Iris pigment epithelial cell (primary cell): ENCODE measurements around the gene TCTN2.

Experiments
- DNase-seq: peaks from one replicate; pipeline ENCODE4 v3.0.0-alpha.2; 2011; ENCODE audit warnings: low read depth

The TCTN2 gene

GRCh38 chr12:123670882-123671728, at the start of gene TCTN2:
TSS of gene TCTN2 (plus strand) at chr12:123671113. CDS start at chr12:123671241, 128 bp downstream.
- peak; percentile 94 for DNase-seq

- peak; percentile 3 for DNase-seq
These were observed 49.0 kb upstream of the TCTN2 start for GRCh38 chr12:123621619-123622530.

DNA sequence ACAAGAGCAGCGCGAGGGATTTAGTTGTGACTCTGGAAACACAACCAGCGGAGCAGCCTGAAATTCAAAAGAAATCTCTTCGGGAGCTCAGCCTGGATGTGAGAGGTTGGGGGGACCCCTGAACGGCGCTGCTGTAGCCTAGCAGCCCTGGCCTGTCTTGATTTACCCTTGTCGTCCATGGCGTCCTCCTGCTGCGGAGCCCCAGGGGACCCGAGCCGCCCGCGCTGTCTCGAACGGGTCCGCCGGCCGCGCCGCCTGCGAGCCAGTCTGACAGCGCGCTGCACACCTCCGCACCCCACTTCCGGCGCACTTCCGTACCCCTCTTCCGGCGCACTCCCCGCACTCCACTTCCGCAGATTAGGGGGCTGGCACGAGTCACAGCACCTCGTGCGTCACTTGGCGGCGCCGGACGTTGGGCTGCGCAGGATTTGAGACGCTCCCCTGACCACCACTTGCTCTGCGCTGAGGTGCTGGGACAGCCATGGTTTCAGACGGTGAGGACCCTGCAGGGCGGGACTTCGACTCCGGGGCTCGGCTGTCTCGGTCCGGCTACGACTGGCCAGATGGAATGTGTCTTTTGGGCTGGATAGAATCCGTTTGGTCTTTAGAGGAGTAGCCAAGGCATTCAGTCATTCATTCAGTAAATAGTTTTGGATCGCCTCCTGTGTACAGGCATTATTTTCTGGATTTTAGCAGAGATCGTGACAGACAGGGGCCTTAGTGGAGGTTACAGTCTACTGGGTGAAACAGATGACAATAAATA, 37.4 kb upstream of the TCTN2 start, which contains the start of the genes EIF2B1 and GTF2H3:
Gene EIF2B1, minus strand, starts transcription at position 308 of the 763 bp plus-strand sequence. Its CDS starts 129 bp downstream, at position 179.
Gene GTF2H3, plus strand, starts transcription at position 451 of the 763 bp plus-strand sequence. Its CDS starts 31 bp downstream, at position 482.
- DNase-seq, result peak; percentile 98

GRCh38 chr12:123634142-123634561, 36.8 kb upstream of the TCTN2 start:
- DNase-seq, result no peak

DNA sequence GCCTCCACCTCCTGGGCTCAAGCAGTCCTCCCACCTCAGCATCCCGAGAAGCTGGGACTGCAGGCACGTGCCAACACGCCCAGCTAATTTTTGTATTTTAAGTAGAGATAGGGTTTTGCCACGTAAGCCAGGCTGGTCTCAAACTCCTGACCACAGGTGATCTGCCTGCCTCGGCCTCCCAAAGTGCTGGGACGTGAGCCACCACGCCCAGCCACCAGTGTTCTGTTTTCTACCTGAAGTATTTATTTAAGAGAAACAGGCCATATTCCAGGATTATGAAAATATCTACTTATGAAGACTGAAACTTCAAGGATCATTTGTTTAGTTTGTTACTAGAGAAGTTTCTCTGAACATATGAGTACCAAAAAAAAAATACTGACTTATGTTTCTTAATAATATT, 27.0 kb upstream of the TCTN2 start:
- DNase-seq, result no peak

DNA sequence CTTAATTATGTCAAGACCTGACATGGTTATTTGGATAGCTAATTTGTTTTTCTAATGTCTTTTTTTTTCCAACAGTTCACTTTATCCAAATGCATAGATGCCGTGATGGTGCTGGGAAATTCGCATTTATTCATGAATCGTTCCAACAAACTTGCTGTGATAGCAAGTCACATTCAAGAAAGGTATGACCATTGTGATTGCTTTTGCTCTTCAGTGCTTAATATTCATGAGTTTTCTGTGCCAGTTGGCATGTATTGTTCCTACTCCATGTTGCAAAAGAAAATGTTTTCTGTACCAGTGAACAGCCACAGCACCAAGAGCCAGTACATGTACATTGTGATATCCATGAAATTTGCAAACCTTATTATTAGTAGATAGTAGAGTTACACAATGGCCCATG, 25.5 kb upstream of the TCTN2 start:
- DNase-seq, result no peak

DNA sequence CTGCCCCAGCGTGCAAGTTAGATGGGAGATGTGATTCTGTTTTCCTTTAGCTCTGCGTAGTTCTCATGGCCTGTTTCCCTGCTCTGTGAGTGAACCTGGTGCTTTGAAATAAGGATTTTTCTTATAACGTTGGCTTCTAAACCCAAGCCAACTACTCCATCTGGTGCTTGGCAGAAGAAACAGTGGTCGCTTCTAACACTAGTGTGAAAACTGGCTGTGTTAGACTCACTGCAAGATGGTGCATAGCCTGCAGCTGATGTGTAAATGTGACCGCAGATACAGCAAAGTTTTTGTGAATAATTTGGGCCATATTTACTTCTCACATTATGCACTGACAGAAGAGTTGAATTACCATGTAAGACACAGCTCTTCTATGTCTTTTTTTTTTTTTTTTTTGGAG, 25.0 kb upstream of the TCTN2 start:
- no peak for DNase-seq

- no peak for DNase-seq
These were observed 22.5 kb upstream of the TCTN2 start for GRCh38 chr12:123648401-123648800.

DNA sequence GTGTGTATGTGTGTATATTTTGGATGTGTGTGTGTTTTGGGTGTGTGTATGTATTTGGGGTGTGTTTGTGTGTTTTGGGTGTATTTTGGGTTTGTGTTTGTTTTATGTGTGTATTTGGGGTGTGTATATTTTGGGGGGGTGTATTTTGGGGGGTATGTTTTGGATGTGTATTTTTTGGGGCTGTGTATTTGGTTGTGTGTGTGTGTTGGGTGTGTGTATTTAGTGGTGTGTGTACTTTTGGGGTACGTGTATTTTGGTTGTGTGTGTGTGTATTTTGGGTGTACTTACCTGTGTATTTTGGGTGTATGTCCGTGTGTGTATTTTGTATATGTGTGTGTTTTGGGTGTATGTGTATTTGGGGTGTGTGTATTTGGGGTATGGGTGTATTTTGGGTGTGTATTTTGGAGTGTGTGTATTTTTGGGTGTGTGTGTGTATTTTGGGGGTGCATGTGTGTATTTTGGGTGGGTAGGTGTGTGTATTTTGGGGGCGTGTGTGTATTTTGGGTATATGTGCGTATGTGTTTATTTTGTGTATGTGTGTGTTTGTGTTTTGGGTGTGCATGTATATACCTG, 16.7 kb upstream of the TCTN2 start:
- DNase-seq, result no peak

- DNase-seq, result no peak
These were observed 15.5 kb upstream of the TCTN2 start for GRCh38 chr12:123655420-123655819.

DNA sequence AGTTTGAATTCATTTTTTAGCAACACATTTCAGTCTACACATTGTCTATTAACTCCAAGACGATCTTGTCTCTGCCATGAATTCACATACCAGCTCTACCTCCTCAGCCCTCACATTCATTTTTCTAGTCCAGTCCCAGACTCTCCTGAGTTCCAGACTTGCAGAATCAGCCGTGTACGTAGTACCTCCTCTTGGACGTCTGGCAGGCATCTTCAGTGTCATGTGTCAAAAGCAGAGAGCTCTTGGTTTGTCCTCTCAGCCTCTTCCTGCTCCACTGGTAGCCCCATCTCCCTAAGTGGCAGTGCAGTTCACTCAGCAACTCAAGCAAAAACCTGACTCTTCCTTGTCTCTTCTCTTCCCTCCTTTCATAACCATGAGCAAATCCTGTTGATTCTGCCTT, 14.5 kb upstream of the TCTN2 start:
- DNase-seq, result no peak

DNA sequence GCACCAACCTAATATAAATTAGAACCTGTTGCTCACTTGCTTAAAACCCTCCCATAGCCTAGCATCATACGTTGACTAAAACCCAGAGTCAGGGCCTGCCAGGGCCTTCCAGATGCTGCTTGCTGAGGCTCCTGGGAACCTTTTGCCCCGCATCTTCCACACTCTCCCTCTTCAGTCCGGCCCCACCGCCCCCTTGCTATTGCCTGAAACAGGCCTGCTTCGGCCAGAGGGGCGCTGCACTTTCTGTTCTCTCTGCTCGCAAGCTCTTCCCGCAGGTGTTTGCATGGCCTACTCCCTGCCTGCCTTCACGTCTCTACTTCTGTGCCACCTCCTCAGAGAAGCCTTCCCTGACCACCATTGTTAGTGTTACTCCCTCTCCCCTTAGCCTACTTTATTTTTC, 13.7 kb upstream of the TCTN2 start:
- no peak for DNase-seq

GRCh38 chr12:123659996-123660727, 10.8 kb upstream of the TCTN2 start:
- peak; percentile 91 for DNase-seq

- DNase-seq, result no peak
These were observed 3.1 kb upstream of the TCTN2 start for GRCh38 chr12:123667771-123668170.

GRCh38 chr12:123671876-123672275, 963 bp downstream of the TCTN2 start:
- peak; percentile 57 for DNase-seq

DNA sequence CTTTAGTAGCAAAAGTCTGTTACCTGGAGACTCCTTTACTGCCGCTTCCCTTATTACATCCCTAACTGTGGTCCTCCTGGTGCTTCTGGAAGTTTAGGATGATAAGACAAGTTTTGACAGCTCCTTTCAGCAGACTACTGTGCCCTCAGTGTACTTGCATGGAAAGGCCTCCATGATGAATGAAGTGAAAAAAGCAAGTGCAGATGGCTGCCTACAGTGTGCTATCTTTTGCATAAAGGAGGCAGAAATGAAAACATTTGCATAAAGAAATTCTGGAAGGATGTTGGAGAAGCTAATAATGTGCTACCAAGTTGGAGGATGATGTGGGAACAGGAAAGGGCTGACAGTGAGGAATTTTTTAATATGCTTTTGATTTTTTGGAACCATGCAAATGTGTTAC, 4.5 kb downstream of the TCTN2 start:
- no peak for DNase-seq

DNA sequence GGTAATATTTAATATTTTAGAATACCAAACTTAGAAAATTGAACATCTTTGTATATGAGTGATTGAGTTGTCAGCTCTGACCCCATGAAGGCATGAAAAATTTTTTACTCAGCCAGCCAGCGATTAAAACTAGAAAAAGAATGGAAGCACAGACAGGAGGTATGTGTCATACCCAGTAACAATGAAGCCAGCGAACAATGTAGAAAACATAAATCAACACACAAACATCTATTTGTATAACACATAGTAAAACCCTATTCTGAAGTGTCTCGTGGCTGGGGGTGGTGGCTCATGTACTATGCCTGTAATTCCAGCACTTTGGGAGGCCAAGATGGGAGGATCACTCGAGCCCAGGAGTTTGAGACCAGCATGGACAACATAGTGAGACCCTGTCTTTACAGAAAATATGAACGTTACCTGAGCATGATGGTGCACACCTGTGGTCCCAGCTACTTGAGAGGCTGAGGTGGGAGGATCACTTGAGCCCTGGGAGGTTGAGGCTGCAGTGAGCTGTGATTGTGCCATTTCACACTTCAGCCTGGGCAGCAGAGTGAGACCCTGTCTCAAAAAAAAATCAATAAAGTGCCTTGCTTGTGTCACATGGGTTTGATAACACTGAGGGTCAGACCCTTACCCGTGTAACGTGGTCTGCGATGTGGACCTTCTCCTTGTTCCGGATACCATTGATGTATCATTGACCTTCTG, 5.9 kb downstream of the TCTN2 start:
- DNase-seq, result no peak

DNA sequence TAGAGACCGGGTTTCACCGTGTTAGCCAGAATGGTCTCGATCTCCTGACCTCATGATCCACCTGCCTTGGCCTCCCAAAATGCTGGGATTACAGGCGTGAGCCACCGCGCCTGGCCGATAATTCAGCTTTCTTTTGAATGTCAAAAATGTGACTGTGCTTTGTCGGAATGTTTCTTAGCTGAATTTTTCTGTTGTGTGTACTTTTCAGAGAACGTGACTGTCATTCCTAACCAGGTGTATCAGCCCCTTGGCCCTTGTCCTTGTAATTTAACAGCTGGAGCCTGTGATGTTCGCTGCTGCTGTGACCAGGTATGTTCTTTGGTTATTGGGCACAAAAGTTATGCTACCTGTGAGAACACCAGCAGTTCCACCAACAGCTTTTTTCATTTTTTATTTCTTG, 8.1 kb downstream of the TCTN2 start:
- no peak for DNase-seq

- DNase-seq, result no peak
These were observed 10.7 kb downstream of the TCTN2 start for GRCh38 chr12:123681605-123682004.

DNA sequence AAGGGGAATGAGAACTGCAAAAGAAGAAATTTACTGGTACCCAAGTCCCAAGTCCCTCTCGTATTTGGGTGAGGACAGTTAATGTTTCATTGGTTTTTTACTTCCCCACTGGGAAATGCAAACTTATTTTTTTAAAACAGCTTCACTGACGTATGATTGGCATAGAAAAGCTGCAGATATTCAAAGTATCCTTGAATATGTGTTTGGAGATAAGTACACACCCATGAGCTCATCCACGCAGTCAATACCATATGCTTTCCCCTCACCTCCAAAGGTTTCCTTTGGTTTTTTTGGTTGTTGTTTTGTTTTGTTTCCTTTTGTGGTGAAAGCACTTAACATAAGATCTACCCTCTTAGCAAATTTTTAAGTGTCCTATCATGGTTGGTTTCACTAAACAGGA, 13.1 kb downstream of the TCTN2 start:
- DNase-seq, result no peak
